Measurements from ENCODE around the gene ASTN2.

The ASTN2 gene

DNA sequence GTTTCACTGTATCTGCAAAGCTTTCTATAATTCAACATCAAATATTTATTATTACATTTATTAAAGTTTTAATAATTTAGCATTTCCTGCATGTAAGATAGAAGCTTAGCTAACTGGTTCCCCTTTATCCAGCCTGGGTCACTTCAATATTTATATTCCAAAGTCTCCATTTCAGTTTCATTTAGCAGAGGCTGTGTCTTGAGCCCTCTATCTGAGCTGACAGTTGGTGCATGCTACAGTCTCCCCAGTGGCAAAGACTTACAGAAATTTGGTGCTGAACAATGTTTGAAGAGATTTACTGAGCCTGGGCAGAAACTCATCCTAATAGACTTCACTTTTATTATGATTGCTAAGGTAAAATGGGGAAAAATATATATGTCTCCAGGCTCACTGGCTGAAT is 448.7 kb downstream of the ASTN2 start:
- no peak for DNase-seq (ENCODE audit: low spot score)

DNA sequence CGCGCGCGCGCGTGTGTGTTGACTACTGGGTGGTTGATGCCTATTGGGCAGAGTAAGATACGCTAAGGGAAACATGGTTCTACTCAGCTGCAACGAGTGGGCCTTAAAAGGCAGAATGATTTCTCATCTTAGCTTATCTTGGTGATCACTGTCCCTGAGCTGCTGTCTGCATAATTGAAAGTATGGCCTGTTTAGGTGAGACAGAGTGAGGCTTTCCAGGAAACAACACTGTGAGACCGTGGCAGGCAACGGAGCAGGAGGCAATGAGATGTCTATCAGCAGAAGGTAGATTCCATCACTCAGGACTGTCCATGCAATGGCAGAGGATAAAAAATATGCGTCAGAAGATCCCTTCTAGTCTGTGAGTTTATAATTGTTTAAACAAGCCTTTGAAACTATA is 450.6 kb downstream of the ASTN2 start:
- no peak for DNase-seq (ENCODE audit: low spot score)

GRCh38 chr9:116959809-116960208 is 455.0 kb downstream of the ASTN2 start:
- DNase-seq (ENCODE audit: low spot score): no peak

DNA sequence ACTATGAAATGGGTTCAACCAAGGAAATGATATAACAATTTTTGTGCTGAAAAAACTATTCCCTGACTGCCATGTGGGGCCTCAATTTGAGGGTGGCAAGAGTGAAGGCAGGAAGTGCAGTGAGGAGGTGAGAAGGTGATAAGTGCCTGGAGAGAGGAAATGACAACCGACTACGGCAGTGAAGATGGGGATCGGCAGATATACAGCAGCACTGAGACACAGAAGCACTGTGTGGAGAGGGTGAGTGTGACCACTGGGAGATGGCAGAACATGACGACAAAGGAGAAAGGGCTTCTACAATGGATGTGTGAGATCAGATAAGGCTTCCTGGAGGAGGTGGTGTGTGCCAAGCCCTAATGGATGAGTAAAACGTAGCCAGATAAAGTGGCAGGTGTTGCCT is 456.0 kb downstream of the ASTN2 start:
- no peak for DNase-seq (ENCODE audit: low spot score)

- no peak for DNase-seq (ENCODE audit: low spot score)
Observed at GRCh38 chr9:116954731-116955130, 460.1 kb downstream of the ASTN2 start.

- DNase-seq (ENCODE audit: low spot score): no peak
Observed at GRCh38 chr9:116953271-116953670, 461.6 kb downstream of the ASTN2 start.

- no peak for DNase-seq (ENCODE audit: low spot score)
Observed at GRCh38 chr9:116952436-116952810, 462.4 kb downstream of the ASTN2 start.

DNA sequence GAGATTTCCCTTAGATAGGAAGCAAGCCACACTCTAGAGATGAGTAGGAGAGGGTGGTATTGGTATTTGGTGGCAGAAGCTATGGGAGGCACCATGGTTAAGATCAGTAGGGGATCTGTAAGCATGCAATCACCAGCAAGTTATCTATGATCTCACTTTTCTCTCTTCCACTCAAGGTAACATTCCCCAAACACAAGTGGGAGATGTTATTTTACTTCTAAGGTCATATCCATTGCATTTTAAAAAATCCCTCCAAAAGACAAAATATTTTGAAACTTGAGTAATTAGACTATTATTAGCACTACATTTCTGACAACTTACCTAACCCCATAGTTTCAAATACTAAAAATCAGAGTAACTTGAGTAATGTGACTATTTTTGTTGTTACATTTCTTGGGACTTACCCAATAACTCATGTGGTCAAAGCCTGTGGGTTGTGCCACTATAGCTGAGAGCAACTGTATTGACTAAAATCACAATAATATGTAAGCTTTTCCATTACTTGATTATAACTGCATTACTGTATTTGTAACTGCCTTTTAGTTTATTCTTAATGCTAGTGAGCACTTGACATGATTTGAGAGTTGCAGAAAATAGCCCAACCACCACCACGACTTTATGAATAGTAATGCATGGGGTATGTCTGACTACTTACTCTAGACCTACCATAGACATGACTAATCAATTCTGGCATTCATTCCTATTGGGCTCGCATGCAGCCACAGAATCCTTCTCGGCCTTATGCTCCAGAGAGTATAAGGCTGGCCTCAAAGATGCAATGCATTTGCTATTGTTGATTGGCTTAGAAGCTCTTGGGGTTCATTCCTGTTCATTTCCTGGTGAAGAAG is 463.0 kb downstream of the ASTN2 start:
- no peak for DNase-seq (ENCODE audit: low spot score)

DNA sequence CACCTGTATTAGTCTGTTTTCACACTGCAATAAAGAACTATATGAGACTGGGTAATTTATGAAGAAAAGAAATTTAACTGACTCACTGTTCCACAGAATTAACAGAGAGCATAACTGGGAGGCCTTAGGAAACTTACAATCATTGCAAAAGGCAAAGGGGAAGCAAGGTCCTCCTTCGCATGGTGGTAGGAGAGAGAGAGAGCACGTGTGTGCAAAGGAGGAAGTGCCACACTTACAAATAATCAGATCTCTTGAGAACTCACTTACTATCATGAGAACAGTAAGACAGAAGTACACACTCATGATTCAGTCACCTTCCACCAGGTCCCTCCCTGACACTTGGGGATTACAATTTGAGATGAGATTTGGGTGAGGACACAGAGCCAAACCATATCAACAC is 469.0 kb downstream of the ASTN2 start:
- DNase-seq (ENCODE audit: low spot score): no peak

DNA sequence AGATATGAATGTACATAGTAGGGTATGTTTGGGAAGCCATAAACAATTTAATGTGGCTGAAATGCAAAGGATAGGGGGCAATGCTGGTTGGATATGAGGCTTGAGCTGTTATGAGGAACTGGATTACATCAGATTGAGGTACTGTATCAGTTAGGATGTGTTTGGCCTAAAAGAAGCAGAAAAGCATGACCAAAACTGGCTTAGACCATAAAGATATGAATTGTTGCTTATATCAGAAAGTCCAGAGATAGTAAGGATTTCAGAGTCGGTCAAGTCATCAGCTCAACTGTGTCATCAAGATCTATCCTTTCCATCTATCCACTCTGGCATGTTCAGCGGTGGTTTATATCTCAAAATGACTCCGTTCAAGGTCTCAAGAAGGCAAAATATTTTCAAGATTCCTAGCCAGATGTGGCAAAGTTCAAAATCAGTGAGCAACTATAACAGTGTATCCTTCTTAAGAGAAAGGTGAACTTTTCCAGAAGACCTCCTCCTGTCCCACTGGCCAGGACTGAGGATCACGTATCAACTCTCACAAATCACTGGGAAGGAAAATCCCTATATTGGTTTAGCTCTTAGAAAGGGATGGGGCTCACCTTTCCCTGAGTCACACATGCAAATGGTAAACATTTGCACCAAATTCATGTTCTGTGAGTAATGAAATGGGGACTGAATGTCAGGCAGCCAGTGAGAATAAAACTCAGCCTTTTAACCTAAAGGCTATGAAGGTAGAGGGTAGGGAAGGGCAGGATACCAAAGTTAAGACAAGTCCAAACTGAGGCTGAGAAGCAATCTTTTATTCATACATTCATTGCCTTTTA is 469.9 kb downstream of the ASTN2 start:
- DNase-seq (ENCODE audit: low spot score): no peak

DNA sequence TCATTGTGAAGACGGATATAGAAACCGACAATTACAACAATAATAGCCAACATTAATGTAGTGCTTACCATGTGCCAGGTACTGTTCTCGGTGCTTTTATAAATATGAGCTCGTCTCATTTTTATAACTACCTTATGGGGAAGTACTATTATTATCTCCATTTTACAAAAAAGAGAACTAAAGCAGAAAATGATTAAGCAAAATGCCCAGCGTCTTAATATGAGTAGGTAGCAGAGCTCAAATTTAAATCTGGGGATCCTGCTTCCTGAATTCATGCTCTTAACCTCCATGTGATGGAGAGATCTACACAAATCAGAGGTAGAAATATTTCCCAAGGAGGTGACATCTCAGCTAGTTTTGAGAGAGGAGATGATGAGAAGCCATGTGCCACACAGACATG is 470.9 kb downstream of the ASTN2 start:
- no peak for DNase-seq (ENCODE audit: low spot score)

- no peak for DNase-seq (ENCODE audit: low spot score)
Observed at GRCh38 chr9:116942593-116943061, 472.2 kb downstream of the ASTN2 start.

GRCh38 chr9:116941266-116941665 is 473.6 kb downstream of the ASTN2 start:
- no peak for DNase-seq (ENCODE audit: low spot score)

DNA sequence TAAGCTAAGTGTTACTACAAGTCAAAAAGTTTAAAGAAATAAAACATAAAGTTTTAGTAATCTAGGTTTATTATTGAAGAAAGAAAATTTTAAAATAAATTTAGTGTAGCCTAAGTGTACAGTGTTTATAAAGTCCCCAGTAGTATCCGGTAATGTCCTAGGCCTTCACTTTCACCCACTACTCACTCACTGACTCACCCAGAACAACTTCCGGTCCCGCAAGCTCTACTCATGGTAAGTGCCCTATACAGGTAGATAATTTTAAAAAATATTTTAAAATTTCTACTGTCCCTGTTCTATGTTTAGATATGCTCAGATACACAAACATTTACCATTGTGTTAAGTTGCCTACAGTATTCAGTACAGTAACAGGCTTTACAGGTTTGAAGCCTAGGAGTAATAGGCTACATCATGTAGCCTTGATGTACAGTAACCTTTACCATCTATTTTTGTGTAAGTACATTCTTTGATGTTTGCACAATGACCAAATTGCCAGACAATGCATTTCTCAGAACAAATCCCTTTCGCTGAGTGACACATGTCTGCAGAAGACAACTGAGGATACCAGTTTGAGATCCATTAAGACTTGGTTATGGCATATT is 474.1 kb downstream of the ASTN2 start:
- DNase-seq (ENCODE audit: low spot score): no peak

- no peak for DNase-seq (ENCODE audit: low spot score)
Observed at GRCh38 chr9:116939614-116940013, 475.2 kb downstream of the ASTN2 start.

- no peak for DNase-seq (ENCODE audit: low spot score)
Observed at GRCh38 chr9:116939161-116939560, 475.7 kb downstream of the ASTN2 start.

DNA sequence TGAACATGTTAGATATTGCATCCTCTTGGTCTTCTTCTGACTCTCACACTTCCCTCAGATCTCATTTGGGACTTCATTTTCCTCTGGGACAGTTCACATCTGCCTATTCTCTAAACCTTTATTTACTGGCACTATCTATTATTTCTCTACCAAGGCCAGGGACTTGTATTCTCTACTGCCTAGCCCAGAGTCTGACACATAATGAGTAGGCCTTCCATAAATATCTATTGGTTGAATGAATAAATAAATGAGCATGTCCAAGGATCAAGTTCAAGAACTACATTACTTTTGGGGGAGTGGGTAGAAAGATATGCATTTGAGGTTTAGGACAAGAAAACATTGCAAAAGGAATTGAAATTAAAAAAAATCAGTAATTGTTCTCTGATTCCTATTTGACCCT is 477.5 kb downstream of the ASTN2 start:
- no peak for DNase-seq (ENCODE audit: low spot score)

DNA sequence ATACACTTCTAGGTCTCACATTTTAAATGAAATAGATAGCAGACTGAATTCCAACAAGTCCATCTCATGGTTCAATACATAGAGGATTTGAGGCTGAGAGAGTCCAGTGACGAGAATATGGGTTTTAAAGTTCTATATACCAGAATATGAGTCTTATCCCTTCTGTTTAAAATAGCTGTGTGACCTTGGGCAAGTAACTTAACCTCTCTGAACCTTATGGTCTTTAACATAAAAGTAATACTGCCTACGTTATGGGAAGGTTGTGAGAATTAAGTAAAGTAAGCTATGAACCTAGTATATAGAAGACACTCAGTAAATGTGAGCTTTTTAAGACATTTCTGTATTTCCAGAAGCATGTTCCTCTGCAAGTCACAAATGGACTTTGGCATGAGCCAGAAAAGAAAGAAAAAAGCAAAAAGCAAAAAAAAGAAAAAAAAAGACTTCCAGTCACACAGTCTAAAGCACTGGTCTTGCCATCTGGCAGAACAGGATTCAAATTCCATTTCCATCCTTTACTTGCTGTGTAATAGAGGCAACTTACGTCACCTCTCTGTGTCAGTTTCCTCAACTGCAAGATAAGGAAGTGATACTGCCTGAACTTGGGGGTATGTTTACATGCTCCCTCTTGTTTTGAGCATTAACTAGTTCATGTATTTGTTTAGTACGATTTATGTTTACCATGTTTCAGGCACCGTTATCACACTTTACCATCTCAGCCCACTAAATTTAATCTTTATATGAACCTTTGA is 479.5 kb downstream of the ASTN2 start:
- no peak for DNase-seq (ENCODE audit: low spot score)

- no peak for DNase-seq (ENCODE audit: low spot score)
Observed at GRCh38 chr9:116934131-116934530, 480.7 kb downstream of the ASTN2 start.

GRCh38 chr9:116933251-116933650 is 481.6 kb downstream of the ASTN2 start:
- DNase-seq (ENCODE audit: low spot score): no peak

- DNase-seq (ENCODE audit: low spot score): no peak
Observed at GRCh38 chr9:116929621-116930020, 485.2 kb downstream of the ASTN2 start.

DNA sequence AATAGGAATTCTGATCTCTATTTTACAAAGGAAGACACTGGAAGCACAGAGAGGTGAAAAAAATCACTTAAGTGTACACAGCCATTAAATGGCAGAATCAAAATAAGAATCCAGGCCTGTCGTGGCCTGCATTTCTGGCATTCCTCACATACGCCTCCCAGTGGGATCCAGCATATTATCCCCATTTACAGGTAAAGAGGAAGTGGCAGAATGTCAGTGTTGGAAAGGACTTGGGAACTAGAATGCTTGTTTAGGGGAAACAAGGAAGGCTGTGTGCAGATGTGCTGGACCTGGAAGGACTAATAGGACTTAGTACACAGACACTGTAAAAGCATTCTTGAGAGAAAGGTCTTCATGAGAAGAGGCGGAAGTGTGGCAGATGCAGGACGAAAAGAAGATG is 486.0 kb downstream of the ASTN2 start:
- no peak for DNase-seq (ENCODE audit: low spot score)
